ENCODE results near the gene ZNF263. TPM values are rescaled to one million over a fixed set of nuclear protein-coding genes. Genes with fewer than 3 reads are reported as not detected.

The ZNF263 gene
- total and polyA plus RNA-seq, 2 of the 13 experiments (the other 11 are each of a cell fraction or from before 2014, with no cell fraction given), result 10.2 to 41.2 TPM

GRCh38 chr16:3283543-3284447 is 504 bp downstream of the ZNF263 start (continued):
- TF ChIP-seq NCOA5 (CRISPR knock-in tag; IDR thresholded peaks at IDR 0.05) (no peak), ZSCAN29 (CRISPR knock-in tag; conservative IDR thresholded peaks at IDR 0.05) (no peak), ZNF558 (CRISPR knock-in tag; IDR thresholded peaks at IDR 0.05; ENCODE audit: borderline replicate concordance) (no peak), ZNF264 (CRISPR knock-in tag; IDR thresholded peaks at IDR 0.05) (no peak), IRX3 (CRISPR knock-in tag; IDR thresholded peaks at IDR 0.05; ENCODE audit: borderline replicate concordance, low read depth) (no peak), CREBL2 (CRISPR knock-in tag; IDR thresholded peaks at IDR 0.05; ENCODE audit: borderline replicate concordance) (no peak), DRAP1 (CRISPR knock-in tag; IDR thresholded peaks at IDR 0.05) (no peak), SRY (CRISPR knock-in tag; IDR thresholded peaks at IDR 0.05) (peak; percentile 34; the same call in 1 of the 2 replicates), PLRG1 (conservative IDR thresholded peaks at IDR 0.05) (no peak), NFYC (CRISPR knock-in tag; IDR thresholded peaks at IDR 0.05) (no peak), BATF2 (CRISPR knock-in tag; IDR thresholded peaks at IDR 0.05) (no peak), HMG20B (CRISPR knock-in tag; conservative IDR thresholded peaks at IDR 0.05) (no peak), POLR2G (IDR thresholded peaks at IDR 0.05; ENCODE audit: low read depth, low read length) (no peak), ZNF432 (CRISPR knock-in tag; IDR thresholded peaks at IDR 0.05; ENCODE audit: borderline replicate concordance) (no peak), IKZF4 (CRISPR knock-in tag; IDR thresholded peaks at IDR 0.05; ENCODE audit: borderline replicate concordance, low read depth, not compliant biosample characterization) (no peak), ZBTB44 (CRISPR knock-in tag; IDR thresholded peaks at IDR 0.05) (no peak), ARID2 (CRISPR knock-in tag; IDR thresholded peaks at IDR 0.05; ENCODE audit: borderline replicate concordance) (no peak), RNF2 (conservative IDR thresholded peaks at IDR 0.05; ENCODE audit: low read depth) (no peak), RXRA (CRISPR knock-in tag; IDR thresholded peaks at IDR 0.05) (no peak), ZNF781 (CRISPR knock-in tag; IDR thresholded peaks at IDR 0.05; ENCODE audit: borderline replicate concordance, not compliant biosample characterization) (peak; percentile 1), NFE2L1 (CRISPR knock-in tag; IDR thresholded peaks at IDR 0.05; ENCODE audit: borderline replicate concordance) (no peak), ZSCAN31 (CRISPR knock-in tag; IDR thresholded peaks at IDR 0.05; ENCODE audit: low read depth) (no peak), ATF2 (CRISPR knock-in tag; IDR thresholded peaks at IDR 0.05) (no peak), GATAD1 (CRISPR knock-in tag; IDR thresholded peaks at IDR 0.05) (no peak), ZNF572 (CRISPR knock-in tag; IDR thresholded peaks at IDR 0.05) (no peak), ZNF556 (CRISPR knock-in tag; IDR thresholded peaks at IDR 0.05; ENCODE audit: borderline replicate concordance) (no peak), ZSCAN22 (CRISPR knock-in tag; IDR thresholded peaks at IDR 0.05) (no peak)

Data from HepG2 (cell line).